ENCODE measurements around the gene PEAK1. TPM values are rescaled to one million over a fixed set of nuclear protein-coding genes. Genes with fewer than 3 reads are reported as not detected.

The PEAK1 gene
- total RNA-seq, 6 experiments from 2014 or later = 85.6 to 110 (median 95.8) TPM

DNA sequence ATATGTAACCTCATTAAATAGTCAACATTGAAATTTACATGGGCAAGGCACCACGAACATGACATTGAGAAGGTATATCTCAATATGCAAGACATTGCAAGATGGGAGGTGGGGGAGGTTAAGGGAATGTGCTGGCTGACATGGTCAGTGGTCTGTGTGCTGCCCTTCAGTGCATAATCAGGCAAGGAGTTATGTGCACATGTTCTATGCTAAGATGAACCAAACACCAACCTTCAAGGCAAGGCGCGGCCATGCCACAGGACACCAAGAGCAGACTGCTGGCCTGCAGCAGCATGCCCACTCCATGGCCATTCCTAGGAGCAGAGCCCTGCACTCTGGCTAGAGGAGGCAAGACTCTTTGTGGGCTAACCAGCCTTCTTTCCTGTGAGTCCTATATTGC, 308.1 kb downstream of the PEAK1 start:
- peaks cover 31% of the 10 kb centered on the region for H3K36me3 Mint-ChIP-seq (ENCODE audit: low read depth)
- no peak for DNase-seq
- H3K4me1 Mint-ChIP-seq (ENCODE audit: low read depth) = peaks cover 15% of the 10 kb centered on the region
- TF ChIP-seq, protein P1, sequence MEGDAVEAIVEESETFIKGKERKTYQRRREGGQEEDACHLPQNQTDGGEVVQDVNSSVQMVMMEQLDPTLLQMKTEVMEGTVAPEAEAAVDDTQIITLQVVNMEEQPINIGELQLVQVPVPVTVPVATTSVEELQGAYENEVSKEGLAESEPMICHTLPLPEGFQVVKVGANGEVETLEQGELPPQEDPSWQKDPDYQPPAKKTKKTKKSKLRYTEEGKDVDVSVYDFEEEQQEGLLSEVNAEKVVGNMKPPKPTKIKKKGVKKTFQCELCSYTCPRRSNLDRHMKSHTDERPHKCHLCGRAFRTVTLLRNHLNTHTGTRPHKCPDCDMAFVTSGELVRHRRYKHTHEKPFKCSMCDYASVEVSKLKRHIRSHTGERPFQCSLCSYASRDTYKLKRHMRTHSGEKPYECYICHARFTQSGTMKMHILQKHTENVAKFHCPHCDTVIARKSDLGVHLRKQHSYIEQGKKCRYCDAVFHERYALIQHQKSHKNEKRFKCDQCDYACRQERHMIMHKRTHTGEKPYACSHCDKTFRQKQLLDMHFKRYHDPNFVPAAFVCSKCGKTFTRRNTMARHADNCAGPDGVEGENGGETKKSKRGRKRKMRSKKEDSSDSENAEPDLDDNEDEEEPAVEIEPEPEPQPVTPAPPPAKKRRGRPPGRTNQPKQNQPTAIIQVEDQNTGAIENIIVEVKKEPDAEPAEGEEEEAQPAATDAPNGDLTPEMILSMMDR (IDR thresholded peaks at IDR 0.05) = no peak
- H3K27me3 Mint-ChIP-seq (ENCODE audit: insufficient read depth) = peaks cover 2% of the 10 kb centered on the region
- no peak overlapping the region for H3K27ac Mint-ChIP-seq
- no peak overlapping the region for H3K4me3 Mint-ChIP-seq
- H3K9me3 Mint-ChIP-seq = no peaks in the 10 kb centered on the region

GRCh38 chr15:77107531-77108355, 312.2 kb downstream of the PEAK1 start:
- DNase-seq = peak; percentile 29
- TF ChIP-seq, protein P1 (IDR thresholded peaks at IDR 0.05) = peak; percentile 72
- peaks cover 37% of the 10 kb centered on the region for H3K4me1 Mint-ChIP-seq (ENCODE audit: low read depth)
- H3K4me3 Mint-ChIP-seq = no peak overlapping the region
- no peaks in the 10 kb centered on the region for H3K9me3 Mint-ChIP-seq
- H3K36me3 Mint-ChIP-seq (ENCODE audit: low read depth) = peaks cover 15% of the 10 kb centered on the region
- peaks cover 4% of the 10 kb centered on the region for H3K27me3 Mint-ChIP-seq (ENCODE audit: insufficient read depth)
- H3K27ac Mint-ChIP-seq = peak overlapping the region; percentile 12

- Mint-ChIP-seq H3K9me3 (no peaks in the 10 kb centered on the region), H3K27ac (no peak overlapping the region; the same call in 1 of the 2 replicates), H3K4me1 (ENCODE audit: low read depth) (peaks cover 37% of the 10 kb centered on the region), H3K36me3 (ENCODE audit: low read depth) (peaks cover 15% of the 10 kb centered on the region), H3K27me3 (ENCODE audit: insufficient read depth) (peaks cover 4% of the 10 kb centered on the region), H3K4me3 (no peak overlapping the region)
- TF ChIP-seq, protein P1 (IDR thresholded peaks at IDR 0.05) = no peak
- no peak for DNase-seq
Observed at GRCh38 chr15:77107068-77107467, 312.8 kb downstream of the PEAK1 start.

GRCh38 chr15:77104155-77104554, 315.7 kb downstream of the PEAK1 start:
- no peak overlapping the region for H3K4me3 Mint-ChIP-seq
- DNase-seq = peak; percentile 8
- peaks cover 4% of the 10 kb centered on the region for H3K27me3 Mint-ChIP-seq (ENCODE audit: insufficient read depth)
- peak overlapping the region; percentile 67 for H3K27ac Mint-ChIP-seq
- H3K36me3 Mint-ChIP-seq (ENCODE audit: low read depth) = peaks cover 6% of the 10 kb centered on the region
- no peaks in the 10 kb centered on the region for H3K9me3 Mint-ChIP-seq
- TF ChIP-seq, protein P1 (IDR thresholded peaks at IDR 0.05) = no peak
- peaks cover 37% of the 10 kb centered on the region for H3K4me1 Mint-ChIP-seq (ENCODE audit: low read depth)

DNA sequence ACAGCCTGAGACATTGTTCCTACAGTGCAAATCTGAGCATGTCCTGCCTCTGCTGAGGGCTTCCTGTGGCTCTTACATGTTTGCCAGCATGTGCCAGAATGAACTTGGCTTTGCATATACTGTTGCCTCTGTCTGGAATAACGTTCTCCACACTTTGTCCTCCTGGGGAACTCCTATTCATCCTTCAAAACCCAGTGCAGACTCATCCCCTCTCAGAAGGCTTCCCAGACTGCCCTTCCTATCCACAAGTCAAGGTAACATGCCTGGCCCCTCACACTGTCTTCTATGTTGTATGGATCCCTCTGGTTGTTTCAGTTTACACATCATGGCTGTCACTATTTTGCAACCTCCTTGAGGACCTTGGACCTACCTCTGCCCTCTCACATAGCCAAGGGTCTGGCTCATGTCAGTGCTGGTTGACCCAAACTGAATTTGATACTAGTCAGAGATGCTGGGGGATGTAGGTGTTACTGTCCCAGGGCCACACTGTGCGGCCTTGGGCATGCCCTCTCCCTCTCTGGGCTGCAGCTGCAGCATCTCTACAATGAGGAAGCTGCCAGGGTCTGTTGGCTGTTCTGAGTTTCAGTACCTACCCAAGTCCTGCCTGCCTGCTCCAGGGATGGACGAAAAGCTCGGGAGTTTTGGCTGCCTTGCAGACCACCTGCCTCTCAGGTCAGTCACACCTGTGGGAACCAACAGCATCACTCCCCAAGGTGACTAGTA, 320.0 kb downstream of the PEAK1 start:
- H3K4me1 Mint-ChIP-seq (ENCODE audit: low read depth) = peaks cover 14% of the 10 kb centered on the region
- no peak overlapping the region for H3K4me3 Mint-ChIP-seq
- H3K9me3 Mint-ChIP-seq = no peaks in the 10 kb centered on the region
- H3K27me3 Mint-ChIP-seq (ENCODE audit: insufficient read depth) = peaks cover 2% of the 10 kb centered on the region
- H3K36me3 Mint-ChIP-seq (ENCODE audit: low read depth) = no peaks in the 10 kb centered on the region
- TF ChIP-seq, protein P1 (IDR thresholded peaks at IDR 0.05) = no peak
- no peak overlapping the region for H3K27ac Mint-ChIP-seq
- no peak for DNase-seq
